HS-27A (cell line): ENCODE results near the gene GULP1.
"Not testable (repeated sequence)": the region's sequence is repeated elsewhere in the genome, so short reads cannot be mapped to it uniquely, and the experiment has no call there.

ENCODE experiments used
- DNase-seq: peaks from one replicate; pipeline ENCODE4 v3.0.0-alpha.2; 2012; ENCODE audit warnings: low read depth, missing footprints

The GULP1 gene

GRCh38 chr2:188527581-188527993 lies 235.9 kb downstream of the GULP1 start:
- no peak for DNase-seq

- no peak for DNase-seq
These were observed 238.0 kb downstream of the GULP1 start for GRCh38 chr2:188529710-188530109.

GRCh38 chr2:188534875-188535274 lies 243.2 kb downstream of the GULP1 start:
- no peak for DNase-seq

- no peak for DNase-seq
These were observed 260.0 kb downstream of the GULP1 start for GRCh38 chr2:188551671-188552070.

GRCh38 chr2:188557081-188557480 lies 265.4 kb downstream of the GULP1 start:
- DNase-seq: no peak

GRCh38 chr2:188559455-188559854 lies 267.8 kb downstream of the GULP1 start:
- DNase-seq: not testable (repeated sequence)

- no peak for DNase-seq
These were observed 269.9 kb downstream of the GULP1 start for GRCh38 chr2:188561473-188561979.

GRCh38 chr2:188569431-188570165 lies 277.9 kb downstream of the GULP1 start:
- no peak for DNase-seq

- no peak for DNase-seq
These were observed 278.7 kb downstream of the GULP1 start for GRCh38 chr2:188570370-188570769.

- no peak for DNase-seq
These were observed 280.0 kb downstream of the GULP1 start for GRCh38 chr2:188571543-188572303.

- DNase-seq: no peak
These were observed 280.9 kb downstream of the GULP1 start for GRCh38 chr2:188572592-188572991.

- DNase-seq: no peak
These were observed 281.8 kb downstream of the GULP1 start for GRCh38 chr2:188573453-188573852.

GRCh38 chr2:188576006-188576405 lies 284.3 kb downstream of the GULP1 start:
- no peak for DNase-seq

- no peak for DNase-seq
These were observed 285.0 kb downstream of the GULP1 start for GRCh38 chr2:188576651-188577050.

- DNase-seq: no peak
These were observed 285.6 kb downstream of the GULP1 start for GRCh38 chr2:188577231-188577630.

GRCh38 chr2:188580738-188581137 lies 289.1 kb downstream of the GULP1 start:
- no peak for DNase-seq

GRCh38 chr2:188582211-188582610 lies 290.5 kb downstream of the GULP1 start:
- no peak for DNase-seq

GRCh38 chr2:188588235-188588634 lies 296.6 kb downstream of the GULP1 start:
- DNase-seq: no peak

GRCh38 chr2:188596054-188596453 lies 304.4 kb downstream of the GULP1 start:
- no peak for DNase-seq

GRCh38 chr2:188598551-188598950 lies 306.9 kb downstream of the GULP1 start:
- DNase-seq: no peak

- no peak for DNase-seq
These were observed 307.5 kb downstream of the GULP1 start for GRCh38 chr2:188599140-188599539.

GRCh38 chr2:188600536-188601210 lies 309.0 kb downstream of the GULP1 start:
- no peak for DNase-seq

- DNase-seq: no peak
These were observed 309.7 kb downstream of the GULP1 start for GRCh38 chr2:188601391-188601790.
